Psoas muscle (tissue), 8 donors: ENCODE measurements around the gene TMA7. TPM values are rescaled to one million over a fixed set of nuclear protein-coding genes. Genes with fewer than 3 reads are reported as not detected.
A peak's percentile ranks its signal among the peaks of the same experiment; 100 is the strongest.

Experiments used
- ATAC-seq, 4 donors: fragments of 200-7000 bp; cut with Tn5 transposase; one replicate each; pipeline ENCODE4 v1.9.1; 2020; ENCODE audit warnings: moderate library complexity in 3 of 4, mild to moderate bottlenecking in 2 of 4
- DNase-seq, 2 donors: peaks; one replicate each; pipeline ENCODE4 v3.0.0-alpha.2; 2020
- H3K27ac ChIP-seq: fragments of 200-600 bp; one replicate; pipeline ENCODE4 v1.8.0; 2022
- H3K27me3 ChIP-seq, 3 donors: fragments of 200-600 bp in 1 of 3; one replicate each; pipeline versions ENCODE4 v1.6.1 to v1.8.0; 2013 to 2022; ENCODE audit warnings: low read length in 2 of 3, mild to moderate bottlenecking in 2 of 3, moderate library complexity in 1 of 3; ENCODE audit not compliant: insufficient read depth in 3 of 3
- H3K36me3 ChIP-seq, 2 donors: fragments of 200-600 bp in 1 of 2; one replicate each; pipeline versions ENCODE4 v1.6.1 to v1.8.0; 2013 to 2022; ENCODE audit warnings: low read depth in 1 of 2, mild to moderate bottlenecking in 1 of 2, moderate library complexity in 1 of 2; ENCODE audit not compliant: insufficient read depth in 1 of 2
- H3K4me1 ChIP-seq: fragments of 200-600 bp; one replicate; pipeline ENCODE4 v1.8.0; 2022
- H3K4me3 ChIP-seq: fragments of 200-600 bp; one replicate; pipeline ENCODE4 v1.8.0; 2022; ENCODE audit warnings: mild to moderate bottlenecking
- H3K9me3 ChIP-seq: fragments of 200-600 bp; one replicate; pipeline ENCODE4 v1.8.0; 2022
- CTCF ChIP-seq: fragments of 200-600 bp; IDR thresholded peaks from one replicate; pipeline ENCODE4 v1.8.0; 2022; ENCODE audit warnings: antibody characterized with exemption
- WGBS, 3 donors: extraction: QIAGEN DNeasy Blood & Tissue Kit; methylation state at CpG; one replicate each; pipeline versions ENCODE4 v1.1.6 to v1.1.7; 2013; 5-methylcytosine and 5-hydroxymethylcytosine counted together
- intact Hi-C, 2 donors: fragments of 100-400 bp; cut with DNase I; formaldehyde crosslinking; loops; one replicate each; pipeline versions ENCODE4 v1.11.0 to v1.14.2; 2022
- polyA plus RNA-seq, 3 donors: library from polyadenylated mRNA; stranded (reverse); fragments of 200-250 nt; gene quantifications; one replicate each; pipeline ENCODE4 v1.2.3, GENCODE V29; 2013
- total RNA-seq, 4 donors: library from RNA; stranded (reverse); fragmentation: NEBNext Ultra II Directional in 2 of 4; extraction: Animal tissue kit (Norgen Biotek cat#: 25700) in 2 of 4; gene quantifications; one replicate each; pipeline versions ENCODE4 v1.2.1 to v1.2.4, GENCODE V29; 2021 to 2023
- donor health status: healthy with polysubstance abuse.
- donor health status: DM: no; HTN: no; CAD: no; lungs with moderate emphysema.
- donor health status: Bipolar disorder and iron deficiency.
- donor health status: healthy.
- donor health status: DM: yes; HTN: yes; CAD: no.
- donor health status: DM: no; HTN: no; CAD: no.
- donor health status: DM: no; HTN: no; CAD: no.
- donor health status: DM: yes; HTN: yes; CAD: no.

Gene TMA7
- total and polyA plus RNA-seq, 7 donors, result 156 to 342 (median 218) TPM

GRCh38 chr3:48414376-48415250 is 25.4 kb upstream of the TMA7 start:
- intact Hi-C loops, result no loop called here
- peak; percentile 4 to 28 for DNase-seq
- Histone ChIP-seq H3K27ac (no peak overlapping the region), H3K4me1 (no peaks in the 10 kb centered on the region), H3K36me3 (peaks cover 0 to 3% of the 10 kb centered on the region in 2 donors), H3K4me3 (no peak overlapping the region), H3K27me3 (peaks cover 0 to 2% (median 0%) of the 10 kb centered on the region in 3 donors), H3K9me3 (no peaks in the 10 kb centered on the region)
- WGBS, 3 donors, result 78 to 90% (median 82%) methylated on average over 25 of the region's 25 CpGs
- no peak for TF ChIP-seq CTCF
- ATAC-seq, result no peak

GRCh38 chr3:48415251-48415953 is 24.7 kb upstream of the TMA7 start:
- H3K4me1 ChIP-seq, result no peaks in the 10 kb centered on the region
- no peak overlapping the region for H3K4me3 ChIP-seq
- WGBS, 3 donors, result 88 to 90% (median 89%) methylated on average over 24 of the region's 24 CpGs
- DNase-seq (peak; percentile 4 to 47), ATAC-seq (no peak)
- intact Hi-C loops, result no loop called here
- H3K27me3 ChIP-seq, result peaks cover 0 to under 1% (median 0%) of the 10 kb centered on the region in 3 donors
- H3K9me3 ChIP-seq, result no peaks in the 10 kb centered on the region
- TF ChIP-seq CTCF, result no peak
- no peaks in the 10 kb centered on the region for H3K36me3 ChIP-seq
- no peak overlapping the region for H3K27ac ChIP-seq

- no peaks in the 10 kb centered on the region for H3K9me3 ChIP-seq
- 89 to 95% (median 90%) methylated on average over 14 of the region's 14 CpGs for WGBS, 3 donors
- DNase-seq, result peak; percentile 2 to 49
Observed at GRCh38 chr3:48416091-48416505, 24.0 kb upstream of the TMA7 start.

GRCh38 chr3:48416546-48416945 is 23.5 kb upstream of the TMA7 start:
- H3K4me1 ChIP-seq, result no peaks in the 10 kb centered on the region
- H3K9me3 ChIP-seq, result no peaks in the 10 kb centered on the region
- no peaks in the 10 kb centered on the region for H3K36me3 ChIP-seq
- DNase-seq (peak in 1 of 2 donors; percentile 1), ATAC-seq (no peak)
- H3K4me3 ChIP-seq, result no peak overlapping the region
- no peak for TF ChIP-seq CTCF
- no peaks in the 10 kb centered on the region for H3K27me3 ChIP-seq
- WGBS, 3 donors, result 94 to 99% (median 96%) methylated on average over 4 of the region's 4 CpGs
- H3K27ac ChIP-seq, result no peak overlapping the region
- intact Hi-C loops, result no loop called here

More at GRCh38 chr3:48416091-48416505, 24.0 kb upstream of the TMA7 start:
- Histone ChIP-seq H3K4me3 (no peak overlapping the region), H3K4me1 (no peaks in the 10 kb centered on the region), H3K27ac (no peak overlapping the region), H3K36me3 (no peaks in the 10 kb centered on the region), H3K27me3 (no peaks in the 10 kb centered on the region)
- intact Hi-C loops, result no loop called here
- ATAC-seq, result no peak
- TF ChIP-seq CTCF, result no peak
